ENCODE results near the gene PF4V1.
"Not testable (repeated sequence)": the region's sequence is repeated elsewhere in the genome, so short reads cannot be mapped to it uniquely, and the experiment has no call there.

Gene PF4V1

GRCh38 chr4:73885574-73886267 lies 32.6 kb downstream of the PF4V1 start:
- in situ Hi-C loops (cut with HindIII; ENCODE audit: low pct_unique_long_range_greater_than_20kb, low sequenced_read_pairs) = no loop called here
- DNase-seq (ENCODE audit: low read depth in 1 of 2, low spot score in 1 of 2) = no peak
- no peak for TF ChIP-seq JUND (IDR thresholded peaks at IDR 0.05; ENCODE audit: low read depth)

GRCh38 chr4:73891326-73891725 lies 38.2 kb downstream of the PF4V1 start:
- in situ Hi-C loops (cut with HindIII; ENCODE audit: low pct_unique_long_range_greater_than_20kb, low sequenced_read_pairs) = no loop called here
- no peak for TF ChIP-seq JUND (IDR thresholded peaks at IDR 0.05; ENCODE audit: low read depth)
- no peak for DNase-seq (ENCODE audit: low read depth in 1 of 2, low spot score in 1 of 2)

GRCh38 chr4:73891739-73892405 lies 38.8 kb downstream of the PF4V1 start:
- DNase-seq (ENCODE audit: low read depth in 1 of 2, low spot score in 1 of 2) = no peak
- TF ChIP-seq JUND (IDR thresholded peaks at IDR 0.05; ENCODE audit: low read depth) = no peak
- in situ Hi-C loops (cut with HindIII; ENCODE audit: low pct_unique_long_range_greater_than_20kb, low sequenced_read_pairs) = no loop called here

GRCh38 chr4:73892966-73893365 lies 39.9 kb downstream of the PF4V1 start:
- TF ChIP-seq JUND (IDR thresholded peaks at IDR 0.05; ENCODE audit: low read depth) = no peak
- DNase-seq (ENCODE audit: low read depth in 1 of 2, low spot score in 1 of 2) = no peak
- in situ Hi-C loops (cut with HindIII; ENCODE audit: low pct_unique_long_range_greater_than_20kb, low sequenced_read_pairs) = no loop called here

- TF ChIP-seq JUND (IDR thresholded peaks at IDR 0.05; ENCODE audit: low read depth) = no peak
- peak in 1 of 2 experiments; percentile 33 for DNase-seq (ENCODE audit: low read depth in 1 of 2, low spot score in 1 of 2)
- in situ Hi-C loops (cut with HindIII; ENCODE audit: low pct_unique_long_range_greater_than_20kb, low sequenced_read_pairs) = no loop called here
Measured at GRCh38 chr4:73894001-73894400, 40.9 kb downstream of the PF4V1 start.

- in situ Hi-C loops (cut with HindIII; ENCODE audit: low pct_unique_long_range_greater_than_20kb, low sequenced_read_pairs) = no loop called here
- no peak for DNase-seq (ENCODE audit: low read depth in 1 of 2, low spot score in 1 of 2)
- TF ChIP-seq JUND (IDR thresholded peaks at IDR 0.05; ENCODE audit: low read depth) = no peak
Measured at GRCh38 chr4:73895201-73896175, 42.4 kb downstream of the PF4V1 start.

GRCh38 chr4:73896416-73896815 lies 43.3 kb downstream of the PF4V1 start:
- in situ Hi-C loops (cut with HindIII; ENCODE audit: low pct_unique_long_range_greater_than_20kb, low sequenced_read_pairs) = no loop called here

GRCh38 chr4:73897380-73898136 lies 44.5 kb downstream of the PF4V1 start:
- TF ChIP-seq JUND (IDR thresholded peaks at IDR 0.05; ENCODE audit: low read depth) = no peak
- no peak for DNase-seq (ENCODE audit: low read depth in 1 of 2, low spot score in 1 of 2)
- in situ Hi-C loops (cut with HindIII; ENCODE audit: low pct_unique_long_range_greater_than_20kb, low sequenced_read_pairs) = no loop called here

More at GRCh38 chr4:73896416-73896815, 43.3 kb downstream of the PF4V1 start:
- TF ChIP-seq JUND (IDR thresholded peaks at IDR 0.05; ENCODE audit: low read depth) = no peak
- DNase-seq (ENCODE audit: low read depth in 1 of 2, low spot score in 1 of 2) = no peak

- in situ Hi-C loops (cut with HindIII; ENCODE audit: low pct_unique_long_range_greater_than_20kb, low sequenced_read_pairs) = not testable (repeated sequence)
Measured at GRCh38 chr4:73899338-73899737, 46.2 kb downstream of the PF4V1 start.

GRCh38 chr4:73901031-73901430 lies 47.9 kb downstream of the PF4V1 start:
- no peak for DNase-seq (ENCODE audit: low read depth in 1 of 2, low spot score in 1 of 2)
- in situ Hi-C loops (cut with HindIII; ENCODE audit: low pct_unique_long_range_greater_than_20kb, low sequenced_read_pairs) = no loop called here
- no peak for TF ChIP-seq JUND (IDR thresholded peaks at IDR 0.05; ENCODE audit: low read depth)

More at GRCh38 chr4:73899338-73899737, 46.2 kb downstream of the PF4V1 start:
- DNase-seq (ENCODE audit: low read depth in 1 of 2, low spot score in 1 of 2) = not testable (repeated sequence)

GRCh38 chr4:73902038-73902637 lies 49.0 kb downstream of the PF4V1 start:
- TF ChIP-seq JUND (IDR thresholded peaks at IDR 0.05; ENCODE audit: low read depth) = no peak
- in situ Hi-C loops (cut with HindIII; ENCODE audit: low pct_unique_long_range_greater_than_20kb, low sequenced_read_pairs) = no loop called here
- no peak for DNase-seq (ENCODE audit: low read depth in 1 of 2, low spot score in 1 of 2)
